GM18867 (cell line): ENCODE results near the gene TMEM63A.
"Not testable (repeated sequence)": the region's sequence is repeated elsewhere in the genome, so short reads cannot be mapped to it uniquely, and the experiment has no call there.

Experiments used
- ATAC-seq: cut with Tn5 transposase; IDR thresholded peaks from one replicate; pipeline ENCODE4 v1.9.1; 2021; ENCODE audit warnings: mild to moderate bottlenecking, moderate library complexity; ENCODE audit not compliant: unreplicated experiment

TMEM63A gene

GRCh38 chr1:225806736-225807135 lies 75.4 kb downstream of the TMEM63A start:
- not testable (repeated sequence) for ATAC-seq

DNA sequence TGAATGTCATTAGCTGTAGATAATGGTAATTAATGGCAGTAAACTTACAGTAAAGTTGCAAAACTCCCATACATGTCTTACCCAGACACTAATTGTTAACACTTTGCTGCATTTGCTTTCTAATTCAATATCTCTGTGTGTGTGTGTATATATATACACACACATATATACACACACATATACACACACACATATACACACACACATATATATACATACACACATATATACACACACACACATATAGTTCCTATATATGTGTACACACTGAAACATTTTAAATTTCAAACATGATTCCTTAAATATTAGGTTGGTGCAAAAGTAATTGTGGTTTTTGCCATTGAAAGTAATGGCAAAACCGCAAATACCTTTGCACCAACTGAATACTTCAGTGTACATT lies 75.9 kb downstream of the TMEM63A start:
- ATAC-seq = no peak

DNA sequence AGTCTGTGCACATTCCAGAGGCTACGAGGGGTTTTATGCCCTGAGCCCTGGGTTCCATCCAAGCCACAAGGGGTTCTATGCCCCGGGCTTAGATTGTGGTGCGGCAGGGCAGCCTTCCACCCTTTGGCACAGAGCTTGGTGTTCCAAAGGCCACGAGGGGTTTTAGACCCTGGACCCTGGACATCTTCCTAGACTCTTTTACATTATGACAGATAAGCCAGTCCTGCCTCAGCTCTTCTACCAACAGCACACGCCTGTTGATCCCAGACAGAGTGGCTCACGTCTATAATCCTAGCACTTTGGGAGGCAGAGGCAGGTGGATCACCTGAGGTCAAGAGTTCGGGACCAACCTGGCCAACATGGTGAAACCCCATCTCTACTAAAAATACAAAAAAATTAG lies 81.0 kb downstream of the TMEM63A start:
- not testable (repeated sequence) for ATAC-seq

GRCh38 chr1:225796097-225796496 lies 86.1 kb downstream of the TMEM63A start:
- ATAC-seq = not testable (repeated sequence)
